Measurements from ENCODE around the gene COA1.
"Not testable (repeated sequence)": the region's sequence is repeated elsewhere in the genome, so short reads cannot be mapped to it uniquely, and the experiment has no call there.

Gene COA1

GRCh38 chr7:43687866-43688265 is 41.5 kb downstream of the COA1 start:
- not testable (repeated sequence) for DNase-seq

DNA sequence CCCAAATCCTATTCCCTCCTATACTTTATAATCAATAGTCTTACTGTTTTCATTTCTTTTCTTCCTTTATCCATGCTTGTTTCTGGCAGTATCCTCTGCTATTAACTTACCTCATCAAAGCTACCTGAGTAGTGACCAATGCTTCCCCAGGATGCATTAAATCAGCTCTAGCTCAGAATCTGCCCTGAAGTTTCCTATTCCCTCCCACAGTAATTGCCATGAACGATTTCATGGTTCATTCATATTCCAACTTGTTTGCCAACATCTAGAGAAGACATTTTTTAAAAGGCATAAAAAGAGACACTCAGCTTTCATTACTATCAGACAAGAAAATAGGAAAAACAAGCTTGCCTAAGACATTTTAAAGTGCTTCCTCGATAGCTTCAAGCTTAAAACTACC is 42.3 kb downstream of the COA1 start:
- no peak for DNase-seq

DNA sequence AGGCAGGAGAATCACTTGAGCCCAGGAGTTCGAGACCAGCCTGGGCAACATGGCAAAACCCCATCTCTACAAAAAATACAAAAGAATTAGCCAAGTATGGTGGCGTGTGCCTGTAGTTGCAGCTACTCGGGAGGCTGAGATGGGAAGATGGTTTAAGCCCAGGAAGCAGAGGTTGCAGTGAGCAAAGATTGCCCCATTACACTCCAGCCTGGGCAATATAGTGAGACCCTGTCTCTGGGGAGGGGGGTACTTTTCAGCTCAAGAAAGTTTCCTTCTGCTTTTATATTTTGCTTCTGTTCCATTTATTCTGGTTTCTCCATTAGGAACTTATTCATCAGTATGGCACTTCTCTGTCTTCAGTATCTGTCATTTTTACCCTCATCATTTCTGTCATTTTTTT is 48.6 kb downstream of the COA1 start:
- DNase-seq = no peak

DNA sequence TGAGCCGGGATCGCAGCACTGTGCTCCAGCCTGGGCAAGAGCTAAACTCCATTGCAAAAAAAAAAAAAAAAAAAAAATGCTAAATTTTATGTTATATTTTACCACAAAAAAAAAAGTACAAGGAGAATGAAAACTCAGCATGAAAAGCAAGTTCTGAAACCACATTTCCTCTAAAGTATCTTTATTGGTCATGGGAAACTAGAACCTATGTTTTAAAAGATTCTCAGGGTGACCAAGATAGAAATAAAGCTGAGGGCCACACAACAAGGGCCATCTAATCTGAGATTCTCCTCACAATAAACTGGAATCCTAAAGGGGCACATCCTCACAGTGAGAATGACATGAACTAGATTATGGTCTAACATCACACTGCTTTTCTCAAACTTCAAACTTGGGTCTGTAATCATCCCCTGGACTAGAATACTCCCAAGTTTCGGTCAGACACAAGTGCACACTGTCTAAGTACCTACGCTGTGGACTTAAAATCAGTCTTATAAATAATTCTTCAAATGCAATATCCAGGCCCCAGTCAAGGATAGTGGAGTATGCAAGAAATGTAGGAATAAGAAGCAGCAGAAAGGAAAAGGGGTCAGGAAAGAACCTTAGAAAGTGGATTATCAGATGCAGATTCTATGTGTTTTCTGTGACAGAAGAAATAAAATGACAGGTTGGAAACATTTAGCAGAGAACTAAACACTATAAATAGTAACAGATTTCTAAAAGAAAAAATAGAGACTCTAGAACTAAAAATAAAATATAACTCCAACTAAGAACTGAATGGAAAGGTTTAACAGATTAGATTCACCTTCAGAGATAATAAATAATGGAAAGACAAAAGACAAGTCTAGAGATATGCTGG is 49.9 kb downstream of the COA1 start:
- DNase-seq = no peak

DNA sequence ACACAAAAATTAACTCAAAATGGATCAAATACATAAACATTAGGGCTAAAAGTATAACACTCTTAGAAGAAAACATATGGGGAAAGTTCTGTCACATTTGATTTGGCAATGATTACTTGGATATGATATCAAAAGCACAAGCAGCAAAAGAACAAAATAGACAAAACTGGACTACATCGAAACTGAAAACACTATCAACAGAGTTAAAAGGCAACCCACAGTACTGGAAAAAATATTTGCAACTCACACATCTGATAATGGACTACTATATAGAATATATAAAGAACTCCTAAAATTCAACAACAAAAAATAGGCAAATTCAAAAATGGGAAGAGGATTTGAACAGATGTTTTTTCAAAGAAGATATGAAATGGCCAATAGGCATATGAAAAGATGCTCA is 51.0 kb downstream of the COA1 start:
- no peak for DNase-seq

DNA sequence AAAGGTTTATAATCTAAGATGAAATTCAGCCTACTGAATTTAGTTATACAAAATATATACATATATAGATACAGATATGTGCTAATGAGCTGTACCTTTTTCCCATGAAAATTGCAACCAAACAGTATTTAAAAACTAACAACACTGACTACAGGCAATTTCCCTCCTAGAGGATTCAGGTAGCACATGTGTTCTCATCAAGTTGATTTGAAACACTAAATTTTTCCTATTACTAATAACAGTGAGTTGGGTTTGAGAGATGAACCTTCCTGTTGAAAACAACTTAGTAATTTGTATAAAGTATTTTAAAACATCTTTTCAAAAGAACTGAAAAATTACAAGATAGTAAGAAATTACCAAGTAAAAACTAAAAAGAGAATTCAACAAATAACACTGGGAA is 51.5 kb downstream of the COA1 start:
- DNase-seq = no peak

GRCh38 chr7:43674559-43675436 is 54.5 kb downstream of the COA1 start:
- DNase-seq = no peak

GRCh38 chr7:43673243-43673976 is 55.9 kb downstream of the COA1 start:
- DNase-seq = not testable (repeated sequence)

- no peak for DNase-seq
These were observed 57.8 kb downstream of the COA1 start for GRCh38 chr7:43671521-43671920.

GRCh38 chr7:43669286-43670081 is 59.8 kb downstream of the COA1 start:
- no peak for DNase-seq

- no peak for DNase-seq
These were observed 61.3 kb downstream of the COA1 start for GRCh38 chr7:43668035-43668434.

GRCh38 chr7:43666938-43667337 is 62.4 kb downstream of the COA1 start:
- DNase-seq = no peak

- no peak for DNase-seq
These were observed 64.6 kb downstream of the COA1 start for GRCh38 chr7:43664681-43665080.

DNA sequence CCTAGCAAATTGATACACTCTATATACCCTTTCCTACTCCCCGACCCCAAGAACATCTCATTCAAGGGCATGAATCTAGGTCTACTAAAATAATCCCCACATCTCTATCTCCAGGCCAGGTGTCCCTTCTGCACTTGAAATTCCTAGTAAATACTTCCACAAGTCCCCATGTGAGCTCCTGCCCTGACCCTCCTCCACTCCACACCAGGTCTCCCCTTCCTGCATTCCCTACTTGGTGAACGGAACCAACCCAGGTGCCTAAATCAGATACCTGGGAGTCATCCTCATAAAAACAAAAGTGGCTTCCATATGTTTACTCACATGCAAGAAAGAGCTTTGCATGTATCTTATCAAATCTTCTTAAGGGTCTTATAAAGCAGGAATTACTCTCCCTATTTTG is 69.2 kb downstream of the COA1 start:
- DNase-seq = no peak

DNA sequence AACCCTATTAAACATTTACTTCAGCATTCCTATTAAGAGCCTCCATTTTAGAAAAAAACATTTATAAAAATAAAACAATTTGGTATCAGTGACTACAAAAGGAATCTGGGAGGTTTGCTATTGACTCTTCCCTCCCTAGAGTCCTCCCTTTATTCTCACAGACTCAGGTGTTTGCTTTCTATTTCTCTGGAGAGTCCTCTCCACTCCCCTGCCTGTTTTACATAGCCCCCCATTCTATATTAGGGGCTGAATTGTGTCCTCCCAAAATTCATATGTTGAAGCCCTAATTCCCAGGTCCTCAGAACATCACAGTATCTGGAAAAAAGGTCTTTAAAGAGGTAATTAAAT is 69.8 kb downstream of the COA1 start:
- DNase-seq = no peak

- DNase-seq = no peak
These were observed 70.4 kb downstream of the COA1 start for GRCh38 chr7:43658718-43659548.

DNA sequence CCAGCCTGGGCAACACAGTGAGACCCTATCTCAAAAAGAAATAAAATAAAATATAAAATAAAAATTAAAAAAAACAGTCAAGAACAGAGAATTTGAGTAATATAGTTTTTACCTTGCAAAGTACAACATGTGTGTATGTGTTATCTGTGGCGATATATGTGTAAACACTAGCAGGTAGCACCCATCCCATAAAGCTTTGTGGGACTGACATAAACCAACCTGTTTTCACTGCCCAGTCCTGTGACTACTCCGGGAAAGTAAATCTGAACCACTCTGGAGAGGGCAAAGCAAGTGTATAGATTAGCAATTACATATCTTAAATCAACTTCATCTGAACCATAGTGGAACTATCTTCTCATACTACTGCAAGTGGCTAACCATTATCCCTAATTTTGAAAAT is 72.3 kb downstream of the COA1 start:
- DNase-seq = no peak

DNA sequence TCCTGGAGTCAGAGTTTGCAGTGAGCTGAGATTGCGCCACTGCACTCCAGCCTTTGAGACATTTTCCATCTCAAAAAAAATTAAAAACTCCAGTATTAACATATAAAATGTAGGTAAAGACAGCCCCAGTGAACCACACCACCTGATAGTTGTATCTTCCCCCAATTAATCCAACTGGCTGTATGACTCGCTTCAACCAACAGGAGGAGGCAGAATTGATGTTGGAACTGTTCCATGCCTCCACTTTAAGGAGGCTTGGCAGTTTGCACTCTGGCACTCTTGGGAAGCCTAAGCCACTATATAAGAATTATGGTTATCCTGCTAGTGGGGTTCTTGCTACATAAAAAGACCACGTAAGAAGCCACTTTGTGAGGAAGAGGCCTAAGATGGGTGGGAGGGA is 73.7 kb downstream of the COA1 start:
- DNase-seq = no peak

DNA sequence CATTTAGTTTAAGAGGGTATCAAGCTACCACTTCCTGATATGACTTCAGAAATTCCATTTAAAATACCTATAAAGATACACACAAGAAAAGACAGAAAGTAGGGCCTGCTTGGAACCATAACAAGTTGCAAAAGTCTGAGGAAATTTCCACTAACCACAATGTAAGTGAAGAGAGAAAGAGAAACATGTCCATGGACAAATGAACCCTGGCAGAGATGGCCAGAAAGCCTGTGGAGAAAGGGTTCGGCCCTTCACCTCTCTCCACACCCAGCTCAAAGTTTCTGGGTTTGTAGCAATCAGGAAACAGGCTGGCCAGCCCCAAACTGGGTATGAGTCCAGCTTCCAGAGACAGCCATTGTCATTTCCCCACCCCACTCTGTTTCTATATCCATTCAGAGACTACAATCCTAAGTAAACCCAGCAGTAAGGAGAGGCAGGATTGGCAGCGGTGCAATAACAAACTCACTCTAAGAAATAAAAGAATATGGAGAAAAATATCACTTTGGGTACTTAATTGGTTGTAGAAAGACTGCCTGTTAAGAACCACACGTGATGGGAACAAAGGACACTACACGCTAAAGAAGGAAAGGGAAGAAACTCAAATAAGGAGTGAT is 75.3 kb downstream of the COA1 start:
- DNase-seq = no peak

- DNase-seq = no peak
These were observed 75.9 kb downstream of the COA1 start for GRCh38 chr7:43653466-43653865.

GRCh38 chr7:43652364-43652763 is 77.0 kb downstream of the COA1 start:
- DNase-seq = no peak

All from NCI-H2081 (cell line).